Measurements from ENCODE around the gene HAUS7.

HAUS7 gene

GRCh38 chrX:153454901-153455550 lies 15.3 kb downstream of the HAUS7 start:
- DNase-seq, result no peak

GRCh38 chrX:153450949-153451277 lies 19.5 kb downstream of the HAUS7 start:
- no peak for DNase-seq

DNA sequence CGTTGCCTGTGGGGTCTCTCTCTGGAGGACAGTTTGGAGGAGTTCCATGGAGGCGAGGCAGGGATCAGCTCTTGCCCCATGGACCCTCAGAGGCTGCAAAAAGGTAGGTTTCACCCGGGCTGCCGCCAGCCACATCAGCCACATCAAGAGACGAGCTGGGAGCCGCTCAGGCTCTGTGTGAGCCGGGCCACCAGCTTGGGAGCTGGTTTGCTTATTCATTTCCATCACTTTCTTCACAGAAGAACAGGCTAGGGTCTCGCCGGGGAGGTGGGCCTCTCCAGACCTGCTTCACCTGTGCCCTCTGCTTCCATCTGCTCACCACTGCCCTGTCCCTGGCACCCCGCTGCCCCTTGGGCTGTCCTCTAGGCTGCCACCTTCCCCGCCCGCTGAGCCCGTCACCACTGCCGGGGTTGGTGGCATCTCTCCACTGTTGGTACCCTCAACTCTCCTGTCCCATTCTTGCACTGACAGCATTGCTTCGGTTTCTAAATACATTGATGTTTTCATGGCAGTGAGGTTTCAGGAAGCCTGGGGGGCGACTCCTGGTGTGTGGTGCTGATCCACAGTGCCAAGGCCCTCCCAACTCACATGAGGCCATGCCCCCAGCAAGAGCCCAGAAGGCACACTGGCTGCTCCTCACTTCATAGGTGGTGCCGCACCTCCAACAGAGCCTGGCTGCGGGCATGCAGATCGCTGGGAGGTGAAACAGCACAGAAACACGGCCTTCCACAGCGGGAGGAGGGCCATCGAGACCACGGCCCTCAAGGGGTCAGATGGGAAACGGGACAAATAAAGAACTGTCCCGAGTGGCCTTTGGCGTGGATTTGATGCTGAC lies 20.0 kb downstream of the HAUS7 start:
- DNase-seq, result no peak

GRCh38 chrX:153449368-153450113 lies 20.8 kb downstream of the HAUS7 start:
- no peak for DNase-seq

DNA sequence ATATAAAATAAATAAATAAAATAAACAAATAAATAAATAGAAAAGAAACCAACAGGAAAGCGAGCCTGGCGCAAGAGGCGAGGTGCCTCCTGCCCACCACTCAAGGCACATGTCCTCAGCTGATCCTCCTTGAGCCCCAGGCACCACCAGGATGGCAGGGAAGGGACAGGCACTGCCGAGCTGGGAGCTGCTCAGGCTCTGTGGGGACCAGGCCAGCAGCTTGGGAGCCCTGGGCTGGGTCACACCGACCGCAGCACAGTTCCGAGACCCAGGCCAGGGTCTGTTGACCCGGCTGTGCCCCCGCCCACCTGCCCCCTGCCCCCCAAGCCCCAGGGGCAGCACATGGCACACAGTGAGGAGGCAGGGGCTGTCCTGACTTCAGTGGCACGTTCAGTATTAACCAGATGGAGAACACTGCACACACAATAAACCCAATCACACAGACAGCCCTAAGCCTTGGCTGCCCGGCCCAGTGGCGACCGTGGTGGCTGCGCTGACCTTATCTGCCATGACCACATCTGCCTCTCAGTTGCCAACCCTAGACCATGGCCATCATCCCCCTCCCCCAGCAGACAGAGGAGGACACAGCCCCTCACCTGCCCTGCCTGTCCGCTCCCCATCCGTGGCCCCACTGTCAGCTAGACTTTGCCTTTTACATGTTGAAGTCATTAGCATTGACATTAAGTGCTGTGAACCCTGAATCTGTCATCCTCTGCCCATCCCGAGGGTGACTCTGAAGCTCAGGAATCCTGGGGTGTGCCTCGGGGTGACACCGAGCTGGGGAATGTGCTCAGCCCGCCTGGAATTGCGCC lies 21.6 kb downstream of the HAUS7 start:
- no peak for DNase-seq

DNA sequence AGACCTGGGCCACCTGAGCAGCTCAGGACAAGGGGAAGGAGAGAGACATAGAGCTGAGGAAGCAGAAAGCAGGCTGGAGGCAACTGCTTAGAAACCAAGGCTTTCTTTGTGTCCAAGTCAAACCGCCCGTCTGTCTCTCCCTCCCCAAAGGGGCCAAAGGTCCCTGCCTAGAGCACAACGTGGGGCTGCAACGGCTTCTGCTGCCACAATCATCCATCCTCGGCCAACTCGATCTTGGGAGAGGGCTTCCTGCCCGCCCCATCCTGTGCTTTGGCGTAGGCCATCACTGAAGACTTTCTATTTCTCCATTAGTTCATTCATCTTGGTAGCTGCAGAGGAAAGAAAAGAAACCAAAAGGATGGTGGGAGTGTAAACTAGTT lies 22.8 kb downstream of the HAUS7 start:
- DNase-seq, result no peak

- DNase-seq, result no peak
These were observed 23.3 kb downstream of the HAUS7 start for GRCh38 chrX:153446950-153447580.

GRCh38 chrX:153446636-153446936 lies 23.8 kb downstream of the HAUS7 start:
- DNase-seq, result no peak

GRCh38 chrX:153445856-153446635 lies 24.3 kb downstream of the HAUS7 start, which contains the start of gene TREX2:
TSS of gene TREX2 (minus strand) at chrX:153446056. CDS start at chrX:153445430, 626 bp downstream.
- DNase-seq, result no peak

GRCh38 chrX:153445106-153445855 lies 25.1 kb downstream of the HAUS7 start:
- no peak for DNase-seq

GRCh38 chrX:153444333-153445011 lies 25.9 kb downstream of the HAUS7 start:
- DNase-seq, result no peak

- no peak for DNase-seq
These were observed 26.7 kb downstream of the HAUS7 start for GRCh38 chrX:153443476-153444332.

DNA sequence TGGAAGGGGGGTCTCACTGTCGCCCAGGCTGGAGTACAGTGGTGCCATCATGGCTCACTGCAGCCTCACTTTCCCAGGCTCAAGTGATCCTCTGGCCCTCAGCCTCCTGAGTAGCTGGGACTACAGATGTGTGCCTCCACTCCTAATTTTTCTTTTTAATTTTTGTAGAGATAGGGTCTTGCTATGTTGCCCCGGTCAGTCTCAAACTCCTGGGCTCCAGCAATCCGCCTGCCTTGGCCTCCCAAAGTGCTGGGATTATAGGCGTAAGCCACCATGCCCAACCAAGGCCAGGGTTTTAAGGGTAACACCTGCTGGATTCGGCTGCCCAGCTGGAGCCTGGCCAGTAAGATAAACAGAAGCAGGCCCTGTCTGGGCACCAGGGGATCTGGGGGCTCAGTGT lies 27.9 kb downstream of the HAUS7 start:
- no peak for DNase-seq

GRCh38 chrX:153441981-153442380 lies 28.4 kb downstream of the HAUS7 start:
- no peak for DNase-seq

GRCh38 chrX:153441296-153441695 lies 29.1 kb downstream of the HAUS7 start:
- no peak for DNase-seq

DNA sequence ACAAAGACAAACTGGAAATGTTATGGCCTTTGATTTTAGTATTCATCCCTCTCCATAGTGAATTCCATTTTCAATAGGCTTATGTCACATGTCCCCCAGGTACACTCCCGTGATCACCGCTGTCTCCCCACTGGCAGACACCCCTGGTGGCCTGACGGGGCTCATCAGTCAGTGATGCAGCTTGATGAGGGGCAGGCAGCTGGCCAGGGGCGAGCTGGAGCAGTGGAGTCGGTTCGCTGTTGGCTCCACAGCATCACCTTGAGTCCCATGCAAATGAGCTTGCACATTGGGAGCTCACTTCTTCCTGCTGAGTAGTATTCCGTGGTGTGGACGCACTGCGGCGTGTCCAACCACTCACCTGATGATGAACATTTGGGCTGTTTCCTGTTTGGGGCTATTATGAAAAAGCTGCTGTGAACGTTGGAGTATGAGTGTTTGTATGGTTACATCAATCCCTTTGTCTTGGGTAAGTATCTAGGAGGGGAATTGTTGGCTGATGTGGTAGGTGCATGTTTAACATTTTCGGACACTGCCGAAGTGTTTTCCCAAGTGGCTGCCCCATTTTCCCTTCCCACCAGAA lies 29.7 kb downstream of the HAUS7 start:
- no peak for DNase-seq

GRCh38 chrX:153439977-153440376 lies 30.4 kb downstream of the HAUS7 start:
- no peak for DNase-seq

DNA sequence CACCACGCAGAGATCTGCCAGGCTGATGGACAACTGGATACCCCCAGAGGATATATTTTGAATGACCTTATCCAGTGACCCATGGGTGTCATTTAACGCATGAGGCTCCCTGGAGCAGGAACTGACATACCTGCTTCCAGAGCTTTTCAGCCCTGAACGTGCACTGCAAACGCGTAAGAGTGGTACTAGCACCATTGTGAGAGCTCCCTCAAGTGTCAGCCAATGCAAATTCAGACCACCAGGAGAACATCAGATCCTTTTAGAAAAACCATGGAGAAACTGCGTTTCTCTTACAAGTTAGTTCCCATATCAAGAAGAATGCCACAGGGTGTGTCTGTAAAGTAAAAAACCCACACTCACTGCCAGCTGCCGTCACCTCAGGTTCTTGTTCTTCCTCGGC lies 31.8 kb downstream of the HAUS7 start:
- no peak for DNase-seq

DNA sequence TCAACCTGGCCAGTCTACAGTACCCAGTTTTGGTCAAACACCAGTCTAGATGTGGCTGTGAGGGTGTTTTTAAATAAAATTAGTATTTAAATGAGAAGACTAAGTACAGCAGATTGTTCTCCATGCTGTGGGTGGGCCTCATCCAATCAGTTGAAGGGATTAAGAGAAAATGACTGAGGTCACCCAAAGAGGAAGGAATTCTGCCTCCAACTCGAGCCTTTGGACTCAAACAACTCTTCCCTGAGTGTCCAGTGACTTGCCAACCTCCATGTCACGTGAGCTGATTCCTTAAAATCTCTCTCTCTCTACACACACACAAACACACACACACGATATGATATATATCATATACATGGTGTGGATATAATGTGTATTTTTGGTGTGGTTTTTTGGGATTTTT lies 34.5 kb downstream of the HAUS7 start:
- DNase-seq, result no peak
